ENCODE measurements around the gene GALNT13. TPM values are rescaled to one million over a fixed set of nuclear protein-coding genes. Genes with fewer than 3 reads are reported as not detected.

The GALNT13 gene
- total and polyA plus RNA-seq, 2 of the 13 experiments (the other 11 are each of a cell fraction or from before 2014, with no cell fraction given) = 1.3 to 5.0 TPM

DNA sequence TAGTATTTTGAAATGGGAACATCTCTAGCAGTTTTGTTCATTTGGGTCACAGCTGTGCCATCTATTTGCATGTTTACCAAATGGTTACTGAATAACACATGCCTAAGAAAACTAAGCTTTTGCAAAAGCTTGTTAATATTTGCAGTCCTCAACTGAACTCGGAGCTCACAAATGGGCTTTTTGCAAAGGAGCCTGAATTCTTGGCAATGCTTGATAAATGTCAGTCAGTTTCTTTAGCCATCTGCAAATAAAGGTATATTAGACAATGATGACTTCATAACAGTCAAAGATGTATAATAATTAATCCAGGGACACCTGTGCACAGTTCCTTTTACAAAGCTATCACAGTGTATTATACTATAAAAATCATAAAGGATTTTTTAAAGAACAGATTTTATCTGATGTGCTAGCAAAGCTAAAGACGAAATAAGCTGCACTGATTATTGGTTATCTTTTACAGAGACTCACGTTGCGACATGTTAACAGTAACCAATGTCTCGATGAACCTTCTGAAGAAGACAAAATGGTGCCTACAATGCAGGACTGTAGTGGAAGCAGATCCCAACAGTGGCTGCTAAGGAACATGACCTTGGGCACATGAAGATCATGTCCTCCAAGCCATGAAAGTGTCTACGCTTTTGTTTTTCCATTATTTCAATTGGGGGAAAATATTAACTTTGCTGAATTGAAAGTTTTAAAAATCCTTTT, 578.4 kb downstream of the GALNT13 start (continued):
- TF ChIP-seq, protein P1, sequence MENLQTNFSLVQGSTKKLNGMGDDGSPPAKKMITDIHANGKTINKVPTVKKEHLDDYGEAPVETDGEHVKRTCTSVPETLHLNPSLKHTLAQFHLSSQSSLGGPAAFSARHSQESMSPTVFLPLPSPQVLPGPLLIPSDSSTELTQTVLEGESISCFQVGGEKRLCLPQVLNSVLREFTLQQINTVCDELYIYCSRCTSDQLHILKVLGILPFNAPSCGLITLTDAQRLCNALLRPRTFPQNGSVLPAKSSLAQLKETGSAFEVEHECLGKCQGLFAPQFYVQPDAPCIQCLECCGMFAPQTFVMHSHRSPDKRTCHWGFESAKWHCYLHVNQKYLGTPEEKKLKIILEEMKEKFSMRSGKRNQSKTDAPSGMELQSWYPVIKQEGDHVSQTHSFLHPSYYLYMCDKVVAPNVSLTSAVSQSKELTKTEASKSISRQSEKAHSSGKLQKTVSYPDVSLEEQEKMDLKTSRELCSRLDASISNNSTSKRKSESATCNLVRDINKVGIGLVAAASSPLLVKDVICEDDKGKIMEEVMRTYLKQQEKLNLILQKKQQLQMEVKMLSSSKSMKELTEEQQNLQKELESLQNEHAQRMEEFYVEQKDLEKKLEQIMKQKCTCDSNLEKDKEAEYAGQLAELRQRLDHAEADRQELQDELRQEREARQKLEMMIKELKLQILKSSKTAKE (CRISPR knock-in tag; IDR thresholded peaks at IDR 0.05; ENCODE audit: borderline replicate concordance) = no peak
- TF ChIP-seq, protein P2, sequence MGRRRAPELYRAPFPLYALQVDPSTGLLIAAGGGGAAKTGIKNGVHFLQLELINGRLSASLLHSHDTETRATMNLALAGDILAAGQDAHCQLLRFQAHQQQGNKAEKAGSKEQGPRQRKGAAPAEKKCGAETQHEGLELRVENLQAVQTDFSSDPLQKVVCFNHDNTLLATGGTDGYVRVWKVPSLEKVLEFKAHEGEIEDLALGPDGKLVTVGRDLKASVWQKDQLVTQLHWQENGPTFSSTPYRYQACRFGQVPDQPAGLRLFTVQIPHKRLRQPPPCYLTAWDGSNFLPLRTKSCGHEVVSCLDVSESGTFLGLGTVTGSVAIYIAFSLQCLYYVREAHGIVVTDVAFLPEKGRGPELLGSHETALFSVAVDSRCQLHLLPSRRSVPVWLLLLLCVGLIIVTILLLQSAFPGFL (CRISPR knock-in tag; IDR thresholded peaks at IDR 0.05) = no peak
- TF ChIP-seq MXI1 (IDR thresholded peaks at IDR 0.05; ENCODE audit: borderline replicate concordance, low read depth, low read length) = no peak
- no peak for TF ChIP-seq HMGA1 (CRISPR knock-in tag; conservative IDR thresholded peaks at IDR 0.05)
- TF ChIP-seq SUZ12 (IDR thresholded peaks at IDR 0.05; ENCODE audit: low read depth, low read length) = no peak
- no peak for TF ChIP-seq ZKSCAN1 (IDR thresholded peaks at IDR 0.05; ENCODE audit: low read length)
- TF ChIP-seq, protein P3, sequence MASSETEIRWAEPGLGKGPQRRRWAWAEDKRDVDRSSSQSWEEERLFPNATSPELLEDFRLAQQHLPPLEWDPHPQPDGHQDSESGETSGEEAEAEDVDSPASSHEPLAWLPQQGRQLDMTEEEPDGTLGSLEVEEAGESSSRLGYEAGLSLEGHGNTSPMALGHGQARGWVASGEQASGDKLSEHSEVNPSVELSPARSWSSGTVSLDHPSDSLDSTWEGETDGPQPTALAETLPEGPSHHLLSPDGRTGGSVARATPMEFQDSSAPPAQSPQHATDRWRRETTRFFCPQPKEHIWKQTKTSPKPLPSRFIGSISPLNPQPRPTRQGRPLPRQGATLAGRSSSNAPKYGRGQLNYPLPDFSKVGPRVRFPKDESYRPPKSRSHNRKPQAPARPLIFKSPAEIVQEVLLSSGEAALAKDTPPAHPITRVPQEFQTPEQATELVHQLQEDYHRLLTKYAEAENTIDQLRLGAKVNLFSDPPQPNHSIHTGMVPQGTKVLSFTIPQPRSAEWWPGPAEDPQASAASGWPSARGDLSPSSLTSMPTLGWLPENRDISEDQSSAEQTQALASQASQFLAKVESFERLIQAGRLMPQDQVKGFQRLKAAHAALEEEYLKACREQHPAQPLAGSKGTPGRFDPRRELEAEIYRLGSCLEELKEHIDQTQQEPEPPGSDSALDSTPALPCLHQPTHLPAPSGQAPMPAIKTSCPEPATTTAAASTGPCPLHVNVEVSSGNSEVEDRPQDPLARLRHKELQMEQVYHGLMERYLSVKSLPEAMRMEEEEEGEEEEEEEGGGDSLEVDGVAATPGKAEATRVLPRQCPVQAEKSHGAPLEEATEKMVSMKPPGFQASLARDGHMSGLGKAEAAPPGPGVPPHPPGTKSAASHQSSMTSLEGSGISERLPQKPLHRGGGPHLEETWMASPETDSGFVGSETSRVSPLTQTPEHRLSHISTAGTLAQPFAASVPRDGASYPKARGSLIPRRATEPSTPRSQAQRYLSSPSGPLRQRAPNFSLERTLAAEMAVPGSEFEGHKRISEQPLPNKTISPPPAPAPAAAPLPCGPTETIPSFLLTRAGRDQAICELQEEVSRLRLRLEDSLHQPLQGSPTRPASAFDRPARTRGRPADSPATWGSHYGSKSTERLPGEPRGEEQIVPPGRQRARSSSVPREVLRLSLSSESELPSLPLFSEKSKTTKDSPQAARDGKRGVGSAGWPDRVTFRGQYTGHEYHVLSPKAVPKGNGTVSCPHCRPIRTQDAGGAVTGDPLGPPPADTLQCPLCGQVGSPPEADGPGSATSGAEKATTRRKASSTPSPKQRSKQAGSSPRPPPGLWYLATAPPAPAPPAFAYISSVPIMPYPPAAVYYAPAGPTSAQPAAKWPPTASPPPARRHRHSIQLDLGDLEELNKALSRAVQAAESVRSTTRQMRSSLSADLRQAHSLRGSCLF (CRISPR knock-in tag; IDR thresholded peaks at IDR 0.05; ENCODE audit: borderline replicate concordance) = no peak
- TF ChIP-seq ZNF839 (CRISPR knock-in tag; IDR thresholded peaks at IDR 0.05; ENCODE audit: borderline replicate concordance) = no peak
- TF ChIP-seq CEBPB (IDR thresholded peaks at IDR 0.05; ENCODE audit: borderline replicate concordance, low read depth, low read length) = peak; percentile 51; the same call in 1 of the 2 replicates
- TF ChIP-seq PCBP2 (optimal IDR thresholded peaks at IDR 0.05; ENCODE audit: low read depth, low read length, poor library complexity, severe bottlenecking) = no peak
- TF ChIP-seq, protein P4, sequence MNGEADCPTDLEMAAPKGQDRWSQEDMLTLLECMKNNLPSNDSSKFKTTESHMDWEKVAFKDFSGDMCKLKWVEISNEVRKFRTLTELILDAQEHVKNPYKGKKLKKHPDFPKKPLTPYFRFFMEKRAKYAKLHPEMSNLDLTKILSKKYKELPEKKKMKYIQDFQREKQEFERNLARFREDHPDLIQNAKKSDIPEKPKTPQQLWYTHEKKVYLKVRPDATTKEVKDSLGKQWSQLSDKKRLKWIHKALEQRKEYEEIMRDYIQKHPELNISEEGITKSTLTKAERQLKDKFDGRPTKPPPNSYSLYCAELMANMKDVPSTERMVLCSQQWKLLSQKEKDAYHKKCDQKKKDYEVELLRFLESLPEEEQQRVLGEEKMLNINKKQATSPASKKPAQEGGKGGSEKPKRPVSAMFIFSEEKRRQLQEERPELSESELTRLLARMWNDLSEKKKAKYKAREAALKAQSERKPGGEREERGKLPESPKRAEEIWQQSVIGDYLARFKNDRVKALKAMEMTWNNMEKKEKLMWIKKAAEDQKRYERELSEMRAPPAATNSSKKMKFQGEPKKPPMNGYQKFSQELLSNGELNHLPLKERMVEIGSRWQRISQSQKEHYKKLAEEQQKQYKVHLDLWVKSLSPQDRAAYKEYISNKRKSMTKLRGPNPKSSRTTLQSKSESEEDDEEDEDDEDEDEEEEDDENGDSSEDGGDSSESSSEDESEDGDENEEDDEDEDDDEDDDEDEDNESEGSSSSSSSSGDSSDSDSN (CRISPR knock-in tag; IDR thresholded peaks at IDR 0.05) = no peak
- TF ChIP-seq, protein P5, sequence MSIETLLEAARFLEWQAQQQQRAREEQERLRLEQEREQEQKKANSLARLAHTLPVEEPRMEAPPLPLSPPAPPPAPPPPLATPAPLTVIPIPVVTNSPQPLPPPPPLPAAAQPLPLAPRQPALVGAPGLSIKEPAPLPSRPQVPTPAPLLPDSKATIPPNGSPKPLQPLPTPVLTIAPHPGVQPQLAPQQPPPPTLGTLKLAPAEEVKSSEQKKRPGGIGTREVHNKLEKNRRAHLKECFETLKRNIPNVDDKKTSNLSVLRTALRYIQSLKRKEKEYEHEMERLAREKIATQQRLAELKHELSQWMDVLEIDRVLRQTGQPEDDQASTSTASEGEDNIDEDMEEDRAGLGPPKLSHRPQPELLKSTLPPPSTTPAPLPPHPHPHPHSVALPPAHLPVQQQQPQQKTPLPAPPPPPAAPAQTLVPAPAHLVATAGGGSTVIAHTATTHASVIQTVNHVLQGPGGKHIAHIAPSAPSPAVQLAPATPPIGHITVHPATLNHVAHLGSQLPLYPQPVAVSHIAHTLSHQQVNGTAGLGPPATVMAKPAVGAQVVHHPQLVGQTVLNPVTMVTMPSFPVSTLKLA (IDR thresholded peaks at IDR 0.05) = no peak
- no peak for TF ChIP-seq NFKB2 (CRISPR knock-in tag; IDR thresholded peaks at IDR 0.05; ENCODE audit: borderline replicate concordance)
- TF ChIP-seq, protein P6, sequence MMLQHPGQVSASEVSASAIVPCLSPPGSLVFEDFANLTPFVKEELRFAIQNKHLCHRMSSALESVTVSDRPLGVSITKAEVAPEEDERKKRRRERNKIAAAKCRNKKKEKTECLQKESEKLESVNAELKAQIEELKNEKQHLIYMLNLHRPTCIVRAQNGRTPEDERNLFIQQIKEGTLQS (CRISPR knock-in tag; IDR thresholded peaks at IDR 0.05) = no peak
- TF ChIP-seq ZMYM2 (CRISPR knock-in tag; IDR thresholded peaks at IDR 0.05) = no peak
